Dermis blood vessel endothelial cell (primary cell): Measurements from ENCODE around the gene ELOVL6. TPM values are rescaled to one million over a fixed set of nuclear protein-coding genes. Genes with fewer than 3 reads are reported as not detected.
A peak's percentile ranks its signal among the peaks of the same experiment; 100 is the strongest.
"Not testable (repeated sequence)": the region's sequence is repeated elsewhere in the genome, so short reads cannot be mapped to it uniquely, and the experiment has no call there.

Experiments used
- DNase-seq: peaks from one replicate; pipeline ENCODE4 v3.0.0; 2010
- total RNA-seq: library from RNA; depleted of rRNA; stranded (reverse); fragments of >200 nt; gene quantifications from 2 replicates; pipeline ENCODE4 v1.2.3, GENCODE V29; 2014

Gene ELOVL6
- total RNA-seq, 1 donor from 2014 or later: 1.9 TPM

DNA sequence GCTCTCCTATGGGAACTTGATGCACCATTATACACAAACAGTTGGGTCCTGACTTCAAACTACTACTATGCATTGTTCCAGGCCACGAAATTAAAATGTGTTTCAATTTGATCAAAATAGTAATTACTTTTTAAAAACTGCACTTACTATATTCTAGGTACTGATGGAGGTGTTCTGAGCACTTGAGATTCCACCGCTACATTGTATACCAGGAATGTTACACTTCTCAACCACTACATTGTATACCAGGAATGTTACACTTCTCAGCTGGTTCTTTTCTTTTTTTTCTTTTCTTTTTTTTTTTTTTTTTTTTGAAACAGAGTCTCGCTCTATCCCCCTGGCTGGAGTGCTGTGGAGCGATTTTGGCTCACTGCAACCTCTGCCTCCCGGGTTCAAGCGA, 77.9 kb downstream of the ELOVL6 start:
- no peak for DNase-seq

DNA sequence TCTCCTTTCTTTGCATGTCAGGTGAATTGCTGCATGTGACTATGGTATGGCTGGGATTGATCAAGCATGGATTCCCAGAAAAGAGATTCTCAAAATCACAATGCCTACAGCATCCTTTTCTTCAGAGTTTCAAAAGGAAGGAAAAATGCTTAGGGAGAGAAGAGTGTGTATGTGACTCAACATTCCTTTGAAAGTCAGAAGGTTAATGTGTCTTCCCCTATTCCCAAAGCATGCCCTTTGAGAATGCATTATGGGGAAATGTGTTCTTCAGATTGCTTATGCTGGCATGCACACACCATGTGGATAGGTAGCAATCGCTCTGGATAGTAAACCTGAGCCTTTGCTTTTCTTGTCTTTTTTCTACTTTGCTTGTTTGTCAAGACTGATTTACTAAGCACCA, 78.5 kb downstream of the ELOVL6 start:
- peak; percentile 10 for DNase-seq

DNA sequence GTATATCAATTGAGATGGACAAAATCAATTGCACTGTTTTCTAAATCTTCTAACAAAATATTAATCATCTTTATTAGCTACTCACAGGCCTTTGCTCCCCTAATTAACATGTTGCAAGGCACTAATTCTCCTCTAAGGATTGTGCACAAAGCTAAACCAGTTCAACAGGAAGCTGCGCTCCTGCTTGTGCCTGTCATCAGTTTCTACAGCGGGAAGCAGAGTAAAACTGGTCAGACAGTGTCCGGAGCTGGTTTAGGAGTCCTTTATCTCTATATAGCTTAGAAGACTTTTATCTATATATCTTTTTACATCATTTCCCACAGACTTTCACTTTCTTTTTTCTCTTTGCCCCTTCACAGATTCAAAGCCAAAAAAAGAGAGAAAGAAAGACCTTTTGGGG, 79.1 kb downstream of the ELOVL6 start:
- peak; percentile 15 for DNase-seq

DNA sequence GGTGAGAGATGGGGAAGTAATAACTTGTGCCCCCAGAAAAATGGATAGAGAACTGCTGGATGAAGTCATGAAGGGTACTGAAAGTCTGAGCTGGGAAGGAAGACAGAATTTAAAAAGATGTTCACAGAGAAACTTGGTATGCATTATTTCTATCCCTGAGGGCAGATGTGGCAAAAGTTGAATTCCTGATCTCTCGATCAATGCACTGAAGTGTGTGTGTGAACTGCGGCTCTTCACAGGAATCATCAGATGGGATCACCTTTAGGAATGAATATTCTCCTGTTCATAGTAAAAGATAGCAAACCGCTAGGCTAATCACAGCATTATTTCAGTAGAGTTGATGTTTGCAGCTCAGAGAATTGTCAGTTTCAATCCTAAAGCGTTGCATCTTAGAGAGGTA, 86.4 kb downstream of the ELOVL6 start:
- no peak for DNase-seq

DNA sequence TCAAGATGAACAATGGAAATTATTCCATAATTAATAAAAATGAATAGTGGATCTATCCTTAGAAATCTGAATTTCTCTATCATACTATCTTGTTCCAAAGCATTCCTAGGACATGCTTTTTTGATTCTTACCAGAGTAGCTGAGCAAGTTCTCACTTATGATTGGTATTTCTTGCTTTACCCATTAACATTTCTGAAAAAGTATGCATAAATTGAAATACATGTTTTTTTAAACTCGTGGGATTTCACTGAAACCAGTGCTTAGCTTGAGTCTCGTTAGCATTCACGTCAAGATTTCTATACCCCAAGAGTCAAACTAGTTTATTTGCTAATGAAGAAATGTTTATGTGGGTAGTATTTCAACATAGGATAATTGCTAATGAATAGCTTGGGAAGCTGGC, 89.0 kb downstream of the ELOVL6 start:
- DNase-seq: no peak

DNA sequence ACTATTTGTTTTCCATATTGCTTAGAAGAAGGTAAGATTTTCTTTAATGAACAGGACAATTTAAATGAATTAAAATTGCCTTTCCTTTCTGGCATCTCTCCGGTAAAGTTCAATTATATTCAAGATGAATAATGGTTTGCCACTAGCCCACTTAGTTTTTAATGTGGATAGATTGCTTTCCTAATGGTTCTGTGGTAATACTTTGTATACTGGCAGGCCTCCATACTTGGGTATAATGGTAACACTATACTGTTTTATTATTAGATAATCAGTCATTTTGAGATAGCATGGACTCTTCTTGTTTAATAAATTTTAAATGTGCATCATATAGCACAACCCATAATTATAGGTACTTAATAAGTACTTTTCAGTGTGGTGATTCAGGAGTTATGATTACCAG, 89.5 kb downstream of the ELOVL6 start:
- DNase-seq: no peak

DNA sequence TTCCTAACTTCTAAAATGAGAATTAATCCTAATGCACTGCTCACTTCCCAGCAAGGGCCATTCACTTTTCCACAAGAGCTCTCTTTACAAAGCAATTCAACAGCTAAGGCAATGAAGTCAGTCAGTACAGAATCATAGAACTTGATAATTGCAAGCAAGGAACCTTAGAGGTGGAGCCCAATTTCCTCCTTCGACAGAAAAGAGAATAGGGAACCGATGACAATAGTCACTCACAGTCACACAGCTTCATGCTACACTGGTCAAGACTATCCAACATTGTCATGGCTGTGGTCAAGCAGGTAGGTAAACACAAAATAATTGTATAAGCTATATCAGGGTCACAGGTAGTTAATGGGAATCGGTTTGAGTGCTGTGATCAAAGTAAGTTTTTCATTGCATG, 90.0 kb downstream of the ELOVL6 start:
- DNase-seq: no peak

DNA sequence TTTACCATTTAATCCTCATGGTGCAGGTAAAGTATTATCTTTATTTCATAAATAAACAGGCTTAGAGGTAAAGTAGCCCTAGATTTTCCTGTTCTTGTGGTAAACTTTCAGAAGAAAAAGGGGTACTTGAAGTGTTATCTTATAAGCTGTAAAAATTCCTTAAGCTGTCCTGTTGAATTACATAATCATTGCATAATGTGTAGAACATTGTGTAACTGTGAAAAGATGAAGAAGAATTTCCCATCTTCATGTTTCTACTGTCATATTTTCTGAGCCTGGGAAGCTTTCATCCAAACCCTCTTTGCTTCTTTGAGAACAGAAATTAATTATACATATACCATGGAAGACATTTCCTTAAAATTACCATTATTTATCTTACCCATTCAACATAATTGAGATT, 90.5 kb downstream of the ELOVL6 start:
- no peak for DNase-seq

DNA sequence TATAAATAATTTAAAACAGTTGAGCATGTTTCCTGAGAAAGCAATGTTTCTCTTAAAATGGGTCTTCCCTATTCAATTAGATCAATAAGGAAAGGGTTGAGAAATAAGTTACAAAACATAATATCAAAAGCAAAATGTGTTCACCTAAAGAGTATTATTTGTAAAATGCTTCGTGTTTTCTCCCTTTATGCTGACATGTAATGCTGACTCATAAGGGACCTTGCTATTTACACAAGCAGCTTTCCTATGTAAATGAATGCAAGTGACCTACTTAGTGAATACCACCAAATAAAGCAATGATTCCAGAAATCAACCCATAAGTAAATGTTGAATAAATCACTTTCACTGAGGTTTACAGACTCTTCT, 91.5 kb downstream of the ELOVL6 start:
- DNase-seq: peak; percentile 43

DNA sequence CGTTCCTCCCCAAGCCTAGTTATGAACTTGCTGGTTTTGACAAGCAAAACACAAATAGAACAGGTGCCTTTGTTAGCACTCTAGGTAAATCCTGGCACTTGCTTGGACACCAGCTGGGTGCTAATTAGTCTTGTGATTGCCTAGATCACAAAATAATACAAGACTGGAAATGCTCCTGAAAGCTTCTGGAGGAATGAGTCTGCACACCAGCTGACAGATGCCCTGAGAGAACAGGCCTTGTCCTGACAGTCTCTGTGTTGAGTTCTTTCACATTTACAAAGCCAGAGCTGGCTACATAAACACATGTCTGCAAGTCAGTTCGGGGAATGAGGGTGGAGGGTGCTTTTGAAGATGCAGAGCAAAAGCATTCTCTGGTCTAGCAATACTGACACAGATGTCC, 93.8 kb downstream of the ELOVL6 start:
- DNase-seq: no peak

DNA sequence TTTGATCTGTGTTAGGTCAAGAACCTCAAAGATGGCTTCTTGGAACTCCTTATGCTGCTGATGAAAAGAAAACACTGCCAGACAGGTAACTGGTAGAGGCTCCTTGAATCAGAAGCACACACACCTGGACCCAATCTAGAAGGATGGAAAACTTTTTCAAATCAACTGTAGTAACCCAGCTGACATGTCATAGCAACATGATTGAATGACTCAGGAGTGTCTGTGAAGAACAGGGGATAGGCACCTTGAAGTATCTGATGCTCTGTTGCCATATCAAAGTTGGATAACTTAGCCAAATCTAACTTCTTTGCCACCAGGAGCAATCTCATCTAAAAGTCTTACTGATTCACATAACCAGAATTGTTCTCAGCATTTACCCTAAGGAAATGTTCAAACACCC, 98.8 kb downstream of the ELOVL6 start:
- DNase-seq: no peak

DNA sequence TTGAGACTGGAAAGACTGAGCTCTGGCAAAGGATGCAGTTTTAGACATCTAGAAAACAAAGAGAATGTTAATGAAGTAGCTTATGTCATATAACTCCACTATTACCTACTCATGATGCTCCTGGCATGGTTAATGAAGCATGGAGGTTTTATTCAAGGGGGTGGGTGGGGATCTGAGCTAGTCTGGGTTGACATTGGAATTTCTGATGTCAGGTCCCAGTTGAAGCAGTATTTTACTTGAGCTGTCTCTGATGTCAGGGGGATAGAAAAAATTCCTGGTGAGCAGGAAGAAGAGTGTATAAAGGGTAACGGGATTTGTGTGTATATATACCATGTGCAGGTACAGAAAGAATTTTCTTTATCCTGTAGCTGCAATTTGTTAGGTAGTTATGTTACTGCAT, 102.0 kb downstream of the ELOVL6 start:
- no peak for DNase-seq

DNA sequence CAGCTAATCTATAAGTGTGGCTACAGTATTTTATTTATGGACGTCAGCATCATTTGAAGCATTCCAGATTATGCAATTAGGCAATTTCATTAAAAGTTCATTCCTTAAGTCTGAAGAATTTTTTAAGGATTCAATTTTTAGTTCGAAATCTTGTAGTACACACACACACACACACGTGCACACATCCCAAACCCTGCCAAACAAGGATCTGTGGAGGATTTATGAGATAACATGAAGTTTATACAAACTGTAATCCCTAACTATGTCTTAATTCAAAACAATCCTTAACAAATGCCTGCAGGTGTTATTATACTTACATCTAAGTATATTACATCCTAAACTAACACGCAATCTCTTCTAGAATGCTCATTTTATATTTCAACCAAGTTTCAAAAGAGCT, 105.8 kb downstream of the ELOVL6 start:
- DNase-seq: no peak

DNA sequence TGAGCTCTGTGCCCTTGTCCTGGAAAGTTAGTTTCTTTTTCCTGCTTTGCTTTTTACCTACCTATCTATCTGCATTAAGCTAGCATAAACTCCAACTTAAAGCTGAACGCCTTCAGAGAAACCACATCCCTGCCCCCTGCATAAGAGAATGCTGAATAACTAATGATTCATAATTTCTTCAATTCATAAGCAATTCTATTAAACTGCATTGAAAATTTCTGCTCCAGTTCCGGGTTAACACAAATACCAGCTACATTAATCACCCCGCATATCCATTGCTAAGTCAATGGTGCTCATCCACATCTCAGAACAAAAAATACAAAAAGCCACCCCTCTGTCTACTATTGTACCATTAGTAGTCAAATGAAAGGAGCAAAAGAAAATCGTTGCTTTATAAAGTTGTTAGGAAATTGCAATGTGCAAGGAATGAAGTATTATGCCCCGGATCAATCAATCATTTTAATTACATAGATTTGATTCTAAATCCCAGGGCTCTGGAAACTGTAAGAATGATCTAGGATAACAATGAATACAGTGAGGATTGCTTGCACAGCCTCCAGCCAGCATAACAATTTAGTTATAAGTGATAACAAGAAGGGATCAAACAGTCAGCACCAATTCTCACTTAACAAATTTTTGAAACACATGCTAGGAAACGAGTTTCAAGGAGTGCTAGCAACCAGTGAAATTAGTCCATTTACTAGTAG, 106.8 kb downstream of the ELOVL6 start:
- DNase-seq: peak; percentile 48

DNA sequence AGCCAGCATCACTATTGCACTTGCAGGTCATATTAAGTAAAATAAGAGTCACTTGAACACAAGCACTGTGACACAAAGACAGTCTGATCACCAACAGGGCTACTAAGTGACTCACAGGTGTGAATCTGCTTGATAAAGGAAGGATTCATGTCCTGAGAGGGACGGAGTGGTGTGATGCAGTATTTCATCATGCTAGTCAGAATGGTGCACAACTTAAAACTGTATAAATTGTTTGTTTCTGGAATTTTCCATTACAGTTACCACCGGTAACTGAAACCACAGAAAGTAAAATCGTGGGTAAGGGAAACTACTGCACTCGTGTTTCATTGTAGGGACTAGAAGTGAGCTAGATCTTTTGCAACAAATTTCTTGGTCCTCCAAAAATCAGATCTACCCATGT, 109.7 kb downstream of the ELOVL6 start:
- no peak for DNase-seq

DNA sequence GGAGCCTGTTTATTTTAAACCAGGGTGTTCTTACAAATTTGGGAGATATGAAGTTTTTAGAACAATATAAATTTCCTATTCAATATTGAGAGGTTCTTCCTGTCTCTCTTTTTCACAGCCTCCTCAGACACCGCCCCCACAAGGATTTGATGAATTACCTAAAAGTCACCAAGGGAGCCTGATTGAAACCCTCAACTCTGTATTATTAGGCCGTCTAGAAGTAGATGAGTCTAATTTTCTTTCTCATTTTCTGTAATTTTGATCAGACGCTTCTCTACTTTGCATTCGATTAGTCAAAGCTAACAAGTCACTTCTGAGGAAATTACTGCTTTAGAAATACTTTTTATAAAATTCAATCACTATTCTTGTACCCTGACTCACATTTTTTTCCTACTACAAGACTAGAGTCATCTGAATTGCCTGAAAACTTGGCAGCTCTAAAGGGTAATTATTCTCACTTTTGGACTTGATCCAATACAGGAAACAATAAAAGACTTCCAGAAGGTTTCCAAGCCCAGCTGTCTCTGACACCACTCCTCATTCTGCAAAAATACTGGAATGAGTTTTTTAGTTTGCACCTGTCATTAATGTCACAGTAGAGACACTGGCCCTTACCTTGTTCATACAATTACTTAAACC, 111.2 kb downstream of the ELOVL6 start:
- DNase-seq: peak; percentile 93

DNA sequence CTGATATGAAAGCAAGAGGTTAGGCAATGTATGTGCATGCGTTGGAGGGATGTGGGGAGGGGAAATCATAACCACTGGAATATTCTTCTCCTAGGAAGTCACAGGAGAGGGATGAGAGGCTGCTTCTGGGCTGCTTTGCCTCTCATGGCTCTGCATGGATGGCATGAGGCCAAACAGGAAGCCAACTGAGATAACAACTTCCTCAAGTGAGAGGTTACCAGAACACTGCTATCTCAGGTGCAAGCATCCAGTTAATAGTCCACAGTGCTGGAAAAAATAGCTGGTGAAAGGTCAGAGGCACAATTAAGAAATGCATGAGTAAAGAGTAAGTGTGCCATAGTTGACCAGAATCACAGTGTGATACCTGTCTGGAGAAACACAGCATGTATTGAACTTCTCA, 113.3 kb downstream of the ELOVL6 start:
- peak; percentile 67 for DNase-seq

DNA sequence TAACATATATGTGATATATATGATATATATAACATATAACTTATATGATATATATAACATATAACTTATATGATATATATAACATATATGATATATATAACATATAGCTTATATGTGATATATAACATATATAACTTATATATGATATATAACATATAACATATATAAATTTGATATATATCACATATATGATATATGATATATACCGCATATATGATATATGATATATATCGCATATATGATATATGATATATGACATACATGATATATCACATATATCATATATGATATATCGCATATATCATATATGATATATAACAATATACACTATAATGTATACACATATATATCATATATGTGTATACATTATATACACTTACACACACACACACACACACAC, 114.3 kb downstream of the ELOVL6 start:
- DNase-seq: no peak

DNA sequence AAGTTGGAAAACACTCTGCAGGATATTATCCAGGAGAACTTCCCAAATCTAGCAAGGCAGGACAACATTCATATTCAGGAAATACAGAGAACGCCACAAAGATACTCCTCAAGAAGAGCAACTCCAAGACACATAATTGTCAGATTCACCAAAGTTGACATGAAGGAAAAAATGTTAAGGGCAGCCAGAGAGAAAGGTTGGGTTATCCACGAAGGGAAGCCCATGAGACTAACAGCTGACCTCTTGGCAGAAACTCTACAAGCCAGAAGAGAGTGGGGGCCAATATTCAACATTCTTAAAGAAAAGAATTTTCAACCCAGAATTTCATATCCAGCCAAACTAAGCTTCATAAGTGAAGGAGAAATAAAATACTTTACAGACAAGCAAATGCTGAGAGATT, 120.3 kb downstream of the ELOVL6 start:
- DNase-seq: not testable (repeated sequence)

DNA sequence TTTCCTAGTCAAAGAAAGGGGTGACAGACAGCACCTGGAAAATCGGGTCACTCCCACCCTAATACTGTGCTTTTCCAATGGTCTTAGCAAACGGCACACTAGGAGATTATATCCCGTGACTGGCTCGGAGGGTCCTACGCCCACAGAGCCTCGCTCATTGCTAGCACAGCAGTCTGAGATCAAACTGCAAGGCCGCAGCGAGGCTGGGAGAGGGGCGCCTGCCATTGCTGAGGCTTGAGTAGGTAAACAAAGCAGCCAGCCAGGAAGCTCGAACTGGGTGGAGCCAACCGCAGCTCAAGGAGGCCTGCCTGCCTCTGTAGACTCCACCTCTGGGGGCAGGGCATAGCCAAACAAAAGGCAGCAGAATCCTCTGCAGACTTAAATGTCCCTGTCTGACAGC, 121.6 kb downstream of the ELOVL6 start:
- not testable (repeated sequence) for DNase-seq

DNA sequence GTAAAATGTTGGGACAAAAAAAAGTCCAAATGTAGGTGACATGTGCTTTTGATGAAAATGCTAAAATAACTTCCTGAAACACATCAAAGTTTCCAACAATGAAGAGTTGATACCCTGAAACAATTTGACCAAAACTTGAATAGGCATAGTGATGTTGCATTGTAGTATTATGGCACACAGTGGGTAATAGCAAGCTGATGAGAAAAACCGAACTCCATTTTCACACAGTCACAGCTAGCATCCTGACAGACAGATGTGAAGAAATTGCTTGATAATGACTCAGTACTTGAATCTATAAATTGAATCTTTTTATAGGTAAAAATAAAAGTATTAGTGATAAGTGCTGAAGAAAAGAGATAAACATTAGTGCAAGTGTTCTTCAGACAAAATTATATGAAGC, 122.5 kb downstream of the ELOVL6 start:
- DNase-seq: no peak

DNA sequence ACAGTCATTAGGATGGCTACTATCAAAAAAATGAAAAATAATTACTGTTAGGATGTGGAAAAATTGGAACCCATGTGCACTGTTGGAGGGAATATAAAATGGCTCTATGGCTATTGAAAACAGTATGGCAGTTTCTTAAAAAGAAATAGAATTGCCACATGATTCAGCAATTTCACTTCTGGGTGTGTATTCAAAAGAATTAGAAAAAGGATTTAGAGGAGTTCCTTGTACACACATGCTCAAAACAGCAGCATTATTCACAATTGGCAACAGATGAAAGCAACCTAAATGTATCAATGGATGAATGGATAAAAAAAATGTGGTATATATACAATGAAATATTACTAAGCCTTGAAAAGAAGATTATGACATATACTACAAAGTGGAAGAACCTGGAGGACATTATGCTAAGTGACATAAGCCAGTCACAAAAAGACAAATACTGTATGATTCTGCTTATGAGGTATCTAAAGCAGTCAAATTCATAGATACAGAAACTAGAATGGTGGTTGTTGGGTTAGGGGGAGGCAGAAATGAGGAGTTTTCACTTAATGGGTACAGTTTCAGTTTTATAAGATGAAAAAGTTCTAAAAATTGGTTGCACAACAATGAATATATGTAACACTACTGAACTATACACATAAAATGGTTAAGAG, 123.2 kb downstream of the ELOVL6 start:
- no peak for DNase-seq

DNA sequence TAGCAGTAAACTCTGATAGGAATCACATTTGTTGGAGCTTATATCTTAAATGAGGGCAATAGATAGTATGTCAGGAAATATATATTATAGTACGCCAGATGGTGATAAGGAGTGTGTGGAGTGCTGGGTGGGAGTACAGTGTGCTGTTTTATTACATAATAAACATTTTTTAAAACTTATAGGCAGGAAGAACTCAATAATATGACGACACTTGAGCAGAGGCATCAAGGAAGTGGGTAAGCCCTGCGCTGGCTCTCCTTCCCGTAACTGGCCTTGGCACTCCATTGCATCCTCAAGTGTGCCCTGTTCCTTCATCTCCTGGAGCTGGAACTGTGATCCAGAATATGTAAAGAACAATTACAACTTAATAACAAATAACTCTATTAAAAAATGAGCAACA, 123.8 kb downstream of the ELOVL6 start:
- no peak for DNase-seq
